OCI-LY7 (cell line): Measurements from ENCODE around the gene SLC19A1. TPM values are rescaled to one million over a fixed set of nuclear protein-coding genes. Genes with fewer than 3 reads are reported as not detected.
"Not testable (repeated sequence)": the region's sequence is repeated elsewhere in the genome, so short reads cannot be mapped to it uniquely, and the experiment has no call there.

ENCODE experiments used
- BruUV-seq: library from RNA; stranded (reverse); fragments of 400-500 nt; replicated peaks from 2 replicates; lab custom pipeline; 2021; lab: Mats Ljungman, UMichigan
- CTCF ChIA-PET: fragments of 300-600 bp; sonication (Branson Sonifier 250); formaldehyde crosslinking; loops from one replicate; lab custom pipeline; 2022; ENCODE audit warnings: antibody characterized with exemption; ENCODE audit not compliant: unreplicated experiment; lab: Charles Lee
- POLR2A ChIA-PET: fragments of 300-600 bp; sonication (Branson Sonifier 250); formaldehyde crosslinking; loops from one replicate; lab custom pipeline; 2022; ENCODE audit warnings: antibody characterized with exemption; lab: Charles Lee
- DNase-seq: peaks from one replicate; pipeline ENCODE4 v3.0.0-alpha.2; 2015; ENCODE audit warnings: low spot score
- H2AFZ ChIP-seq: fragments of 200-600 bp; sonication (generic), shearing (Covaris generic); 2 replicates; pipeline ENCODE4 v1.6.1; 2014; ENCODE audit warnings: mild to moderate bottlenecking, antibody characterized with exemption, low read length, moderate library complexity
- H3K27ac ChIP-seq: fragments of 200-600 bp; sonication (generic); 2 replicates; pipeline ENCODE4 v1.5.1; 2014; ENCODE audit warnings: mixed run types, low read depth, mild to moderate bottlenecking, moderate library complexity, low read length, inconsistent platforms; ENCODE audit not compliant: poor library complexity, severe bottlenecking
- H3K36me3 ChIP-seq: fragments of 200-600 bp; sonication (generic); 2 replicates; pipeline ENCODE4 v1.6.1; 2014; ENCODE audit warnings: mild to moderate bottlenecking, antibody characterized with exemption, low read length, moderate library complexity, mixed read lengths; ENCODE audit not compliant: insufficient read depth
- H3K4me1 ChIP-seq: fragments of 200-600 bp; sonication (generic); 2 replicates; pipeline ENCODE4 v1.5.1; 2014; ENCODE audit warnings: mild to moderate bottlenecking, low read length; ENCODE audit not compliant: insufficient read depth, poor library complexity, severe bottlenecking
- H3K4me2 ChIP-seq: fragments of 200-600 bp; sonication (generic); 2 replicates; pipeline ENCODE4 v1.6.1; 2014; ENCODE audit warnings: mild to moderate bottlenecking, low read length
- H3K4me3 ChIP-seq: fragments of 200-600 bp; sonication (generic); 2 replicates; pipeline ENCODE4 v1.5.1; 2014; ENCODE audit warnings: mild to moderate bottlenecking, low read depth, low read length; ENCODE audit not compliant: poor library complexity, severe bottlenecking
- H3K79me2 ChIP-seq: fragments of 200-600 bp; sonication (generic); 2 replicates; pipeline ENCODE4 v1.6.1; 2016; ENCODE audit warnings: low read depth, mild to moderate bottlenecking, low read length, moderate library complexity, mixed read lengths; ENCODE audit not compliant: insufficient read depth
- H3K9me2 ChIP-seq: fragments of 200-600 bp; sonication (generic); 2 replicates; pipeline ENCODE4 v1.6.1; 2016; ENCODE audit warnings: mild to moderate bottlenecking, low read length, mixed read lengths; ENCODE audit not compliant: insufficient read depth
- H3K9me3 ChIP-seq: fragments of 200-600 bp; sonication (generic); 2 replicates; pipeline ENCODE4 v1.6.1; 2014; ENCODE audit warnings: mild to moderate bottlenecking, mixed run types, low read length, mixed read lengths
- H4K20me1 ChIP-seq: fragments of 200-600 bp; sonication (generic); 2 replicates; pipeline ENCODE4 v1.6.1; 2014; ENCODE audit warnings: mild to moderate bottlenecking, antibody characterized with exemption, low read length, moderate library complexity, mixed read lengths; ENCODE audit not compliant: insufficient read depth
- EZH2phosphoT487 ChIP-seq: fragments of 200-600 bp; sonication (generic); IDR thresholded peaks from 2 replicates; pipeline ENCODE4 v1.6.1; 2018; ENCODE audit warnings: low read depth, borderline replicate concordance, mild to moderate bottlenecking, mixed run types, antibody characterized with exemption, low read length, moderate library complexity, mixed read lengths
- intact Hi-C: fragments of 100-400 bp; cut with micrococcal nuclease; formaldehyde crosslinking; loops from one replicate; pipeline ENCODE4 v1.10.0; 2022; ENCODE audit not compliant: unreplicated experiment
- total RNA-seq, 2 experiments: library from RNA; depleted of rRNA in 1 of 2; stranded (reverse); fragments of >200 nt in 1 of 2; shearing (Covaris generic) in 1 of 2; gene quantifications; 2 replicates each; pipeline ENCODE4 v1.2.3, GENCODE V29; 2014 to 2022
- TF ChIP-seq, protein P1 (sequence below): fragments of 200-600 bp; sonication (generic); conservative IDR thresholded peaks from 2 replicates; pipeline ENCODE4 v1.5.1; 2014; ENCODE audit warnings: mild to moderate bottlenecking, antibody characterized with exemption, low read length, moderate library complexity, mixed read lengths

The SLC19A1 gene
- total RNA-seq, 2 experiments from 2014 or later: 17.9 to 41.2 TPM

DNA sequence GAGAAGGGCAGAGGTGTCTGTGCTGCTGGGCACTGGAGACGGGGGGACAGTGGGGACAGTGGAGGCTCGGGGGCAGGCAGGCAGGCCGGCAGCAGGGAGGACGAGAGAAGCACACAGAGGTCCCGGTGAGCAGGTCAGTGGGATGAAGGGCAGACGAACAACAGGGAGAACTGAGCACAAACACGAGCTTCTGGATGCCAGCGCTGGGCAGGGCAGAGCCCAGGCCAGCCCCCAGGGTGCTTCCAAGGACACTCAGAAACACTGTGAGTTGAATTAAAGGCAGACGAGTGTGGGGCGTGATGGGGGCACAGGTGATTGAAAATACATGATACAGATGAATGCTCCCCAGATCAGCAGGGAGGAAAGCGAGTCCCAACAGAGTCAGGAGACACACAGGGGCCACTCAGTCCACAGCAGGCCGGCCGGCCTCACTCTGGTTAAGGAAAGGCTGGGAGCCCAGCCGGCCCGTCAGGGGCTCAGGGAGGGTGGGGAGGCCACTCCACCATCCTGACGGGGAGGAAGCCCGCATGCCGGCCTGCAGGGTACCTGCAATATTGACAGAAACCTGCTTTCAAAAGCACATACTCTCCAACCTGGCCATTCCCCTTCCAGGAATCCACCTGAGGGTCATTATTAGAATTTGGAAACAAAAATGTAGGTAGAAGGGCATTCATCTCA is 14.1 kb downstream of the SLC19A1 start:
- Histone ChIP-seq H3K79me2 (no peaks in the 10 kb centered on the region), H3K9me3 (no peaks in the 10 kb centered on the region), H3K4me1 (no peaks in the 10 kb centered on the region), H3K27ac (no peak overlapping the region), H3K9me2 (no peaks in the 10 kb centered on the region), H3K36me3 (peaks cover 31% of the 10 kb centered on the region), H2AFZ (no peak overlapping the region), H4K20me1 (no peaks in the 10 kb centered on the region), H3K4me3 (no peak overlapping the region), H3K4me2 (no peak overlapping the region)
- intact Hi-C loops: no loop called here
- POLR2A ChIA-PET: no interaction called here
- BruUV-seq: no TSS peak
- TF ChIP-seq EZH2phosphoT487: no peak
- TF ChIP-seq, protein P1, sequence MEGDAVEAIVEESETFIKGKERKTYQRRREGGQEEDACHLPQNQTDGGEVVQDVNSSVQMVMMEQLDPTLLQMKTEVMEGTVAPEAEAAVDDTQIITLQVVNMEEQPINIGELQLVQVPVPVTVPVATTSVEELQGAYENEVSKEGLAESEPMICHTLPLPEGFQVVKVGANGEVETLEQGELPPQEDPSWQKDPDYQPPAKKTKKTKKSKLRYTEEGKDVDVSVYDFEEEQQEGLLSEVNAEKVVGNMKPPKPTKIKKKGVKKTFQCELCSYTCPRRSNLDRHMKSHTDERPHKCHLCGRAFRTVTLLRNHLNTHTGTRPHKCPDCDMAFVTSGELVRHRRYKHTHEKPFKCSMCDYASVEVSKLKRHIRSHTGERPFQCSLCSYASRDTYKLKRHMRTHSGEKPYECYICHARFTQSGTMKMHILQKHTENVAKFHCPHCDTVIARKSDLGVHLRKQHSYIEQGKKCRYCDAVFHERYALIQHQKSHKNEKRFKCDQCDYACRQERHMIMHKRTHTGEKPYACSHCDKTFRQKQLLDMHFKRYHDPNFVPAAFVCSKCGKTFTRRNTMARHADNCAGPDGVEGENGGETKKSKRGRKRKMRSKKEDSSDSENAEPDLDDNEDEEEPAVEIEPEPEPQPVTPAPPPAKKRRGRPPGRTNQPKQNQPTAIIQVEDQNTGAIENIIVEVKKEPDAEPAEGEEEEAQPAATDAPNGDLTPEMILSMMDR: no peak
- no peak for DNase-seq
- CTCF ChIA-PET: no interaction called here

DNA sequence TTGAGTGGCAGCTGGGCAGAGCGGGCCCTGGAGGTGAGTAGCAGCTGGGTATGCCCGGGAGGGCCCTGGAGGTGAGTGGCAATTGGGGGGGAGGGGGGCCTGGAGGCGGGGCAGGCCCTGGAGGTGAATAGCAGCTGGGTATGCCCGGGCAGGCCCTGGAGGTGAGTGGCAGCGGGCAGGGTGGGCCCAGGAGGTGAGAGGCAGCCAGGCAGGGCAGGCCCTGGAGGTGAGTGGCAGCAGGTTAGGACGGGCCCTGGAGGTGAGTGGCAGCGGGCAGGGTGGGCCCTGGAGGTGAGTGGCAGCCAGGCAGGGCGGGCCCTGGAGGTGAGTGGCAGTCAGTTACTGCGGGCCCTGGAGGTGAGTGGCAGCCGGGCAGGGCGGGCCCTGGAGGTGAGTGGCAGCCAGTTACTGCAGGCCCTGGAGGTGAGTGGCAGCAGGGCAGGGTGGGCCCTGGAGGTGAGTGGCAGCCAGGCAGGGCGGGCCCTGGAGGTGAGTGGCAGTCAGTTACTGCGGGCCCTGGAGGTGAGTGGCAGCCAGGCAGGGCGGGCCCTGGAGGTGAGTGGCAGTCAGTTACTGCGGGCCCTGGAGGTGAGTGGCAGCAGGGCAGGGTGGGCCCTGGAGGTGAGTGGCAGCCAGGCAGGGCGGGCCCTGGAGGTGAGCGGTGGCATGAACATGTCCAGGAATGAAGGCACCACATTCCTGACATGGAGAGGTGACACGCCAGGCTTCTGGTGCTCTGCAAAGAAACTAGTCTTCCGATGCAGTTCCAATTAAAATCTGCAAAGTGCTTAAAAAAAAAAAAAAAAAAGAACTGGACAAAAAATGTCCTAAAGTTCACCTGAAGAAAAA is 14.9 kb downstream of the SLC19A1 start:
- H3K4me2 ChIP-seq, CTCF ChIA-PET, H3K4me1 ChIP-seq, H3K4me3 ChIP-seq, DNase-seq, BruUV-seq, H4K20me1 ChIP-seq, H3K9me2 ChIP-seq, intact Hi-C loops, POLR2A ChIA-PET, H3K79me2 ChIP-seq, H3K27ac ChIP-seq, H3K9me3 ChIP-seq, H2AFZ ChIP-seq: not testable (repeated sequence)
- H3K36me3 ChIP-seq: peaks cover 38% of the 10 kb centered on the region

GRCh38 chr21:45525910-45526306 is 16.3 kb downstream of the SLC19A1 start:
- no peak overlapping the region for H3K4me2 ChIP-seq

More at GRCh38 chr21:45525910-45526306, 16.3 kb downstream of the SLC19A1 start:
- BruUV-seq: no TSS peak
- intact Hi-C loops: no loop called here
- DNase-seq: no peak
- Histone ChIP-seq H3K27ac (no peak overlapping the region), H3K4me3 (no peak overlapping the region), H4K20me1 (no peaks in the 10 kb centered on the region), H3K9me3 (peaks cover 10% of the 10 kb centered on the region; the same call in 1 of the 2 replicates), H3K79me2 (no peaks in the 10 kb centered on the region), H3K36me3 (peaks cover 52% of the 10 kb centered on the region), H2AFZ (no peak overlapping the region), H3K9me2 (no peaks in the 10 kb centered on the region), H3K4me1 (no peaks in the 10 kb centered on the region)
- ChIA-PET CTCF (no interaction called here), POLR2A (no interaction called here)
- TF ChIP-seq EZH2phosphoT487: no peak
- TF ChIP-seq, protein P1: no peak
